Endothelial cell of umbilical vein (primary cell): ENCODE data around the gene CSMD2. TPM values are rescaled to one million over a fixed set of nuclear protein-coding genes. Genes with fewer than 3 reads are reported as not detected.

Experiments
- BruUV-seq: library from RNA; stranded (reverse); fragments of 400-500 nt; replicated peaks from 2 replicates; lab custom pipeline; 2021; lab: Mats Ljungman, UMichigan
- CTCF ChIA-PET: fragments of 300-600, 350-600 bp; sonication (Branson Sonifier 250); formaldehyde crosslinking; loops from one replicate; lab custom pipeline; 2021; ENCODE audit warnings: antibody characterized with exemption, inconsistent platforms; lab: Charles Lee
- POLR2A ChIA-PET: fragments of 300-600, 350-600 bp; sonication (Branson Sonifier 250); formaldehyde crosslinking; loops from one replicate; lab custom pipeline; 2021; ENCODE audit warnings: antibody characterized with exemption, inconsistent platforms; lab: Charles Lee
- DNase-seq: peaks from one replicate; pipeline ENCODE4 v3.0.0-alpha.2; 2011; ENCODE audit warnings: low read depth, low spot score
- FAIRE-seq: peaks from 2 replicates; lab custom pipeline; 2011; peaks lifted over from hg19 to GRCh38; lab: Jason Lieb, UNC
- H2AFZ ChIP-seq: 2 replicates; pipeline ENCODE4 v1.6.0; 2012; ENCODE audit warnings: low read depth, low read length, control low read depth, inconsistent platforms
- H3K27ac ChIP-seq: 2 replicates; pipeline ENCODE4 v1.5.1; 2011; ENCODE audit warnings: low read depth, mild to moderate bottlenecking, control low read depth, low read length, moderate library complexity; ENCODE audit not compliant: insufficient read depth
- H3K27me3 ChIP-seq, 2 experiments: 2 replicates each; pipeline versions ENCODE4 v1.6.0 to v1.6.1; 2011; ENCODE audit warnings: low read length in 2 of 2, mixed read lengths in 1 of 2; ENCODE audit not compliant: control insufficient read depth in 2 of 2, insufficient read depth in 2 of 2
- H3K36me3 ChIP-seq, 2 experiments: 2 replicates in 1 of 2; 3 replicates in 1 of 2; pipeline ENCODE4 v1.5.1; 2011; ENCODE audit warnings: low read length in 2 of 2, mild to moderate bottlenecking in 1 of 2, moderate library complexity in 1 of 2; ENCODE audit not compliant: control insufficient read depth in 2 of 2, insufficient read depth in 2 of 2; ENCODE audit errors: extremely low read depth in 1 of 2
- H3K4me1 ChIP-seq: 3 replicates; pipeline ENCODE4 v1.5.1; 2011; ENCODE audit warnings: mild to moderate bottlenecking, low read length; ENCODE audit not compliant: control insufficient read depth, insufficient read depth; ENCODE audit errors: extremely low read depth
- H3K4me2 ChIP-seq: 2 replicates; pipeline ENCODE4 v1.6.1; 2011; ENCODE audit warnings: low read length, control low read depth, mixed read lengths; ENCODE audit not compliant: insufficient read depth
- H3K4me3 ChIP-seq, 3 experiments: fragments of 200-600 bp in 1 of 3; sonication (generic), shearing (Covaris generic) in 1 of 3; replicated peaks in 1 of 3; 2 replicates each; pipeline ENCODE4 v1.5.1; 2011 to 2016; ENCODE audit warnings: control low read depth in 3 of 3, low read length in 3 of 3, mild to moderate bottlenecking in 2 of 3, inconsistent platforms in 1 of 3, low read depth in 1 of 3, moderate library complexity in 1 of 3; ENCODE audit not compliant: insufficient read depth in 1 of 3
- H3K79me2 ChIP-seq: 2 replicates; pipeline ENCODE4 v1.6.0; 2012; ENCODE audit warnings: low read length, inconsistent platforms; ENCODE audit not compliant: control insufficient read depth, insufficient read depth
- H3K9ac ChIP-seq: replicated peaks from 2 replicates; pipeline ENCODE3; 2011; ENCODE audit warnings: low read length, control low read depth; ENCODE audit not compliant: insufficient read depth; ENCODE audit errors: extremely low read depth
- H3K9me1 ChIP-seq: replicated peaks from 3 replicates; pipeline ENCODE4 v1.6.0; 2011; ENCODE audit warnings: mild to moderate bottlenecking, low read length; ENCODE audit not compliant: control insufficient read depth, insufficient read depth; ENCODE audit errors: extremely low read depth
- H3K9me3 ChIP-seq: replicated peaks from 2 replicates; pipeline ENCODE4 v1.5.1; 2012; ENCODE audit warnings: low read length, inconsistent platforms; ENCODE audit not compliant: control insufficient read depth, insufficient read depth
- H4K20me1 ChIP-seq: replicated peaks from 2 replicates; pipeline ENCODE3; 2011; ENCODE audit warnings: mild to moderate bottlenecking, low read length; ENCODE audit not compliant: control insufficient read depth, insufficient read depth; ENCODE audit errors: extremely low read depth
- CTCF ChIP-seq, 2 donors: IDR thresholded peaks; 1 replicate in 1 of 2; 2 replicates in 1 of 2; pipeline ENCODE4 v1.5.1; 2011; ENCODE audit warnings: low read length in 2 of 2, mild to moderate bottlenecking in 2 of 2, moderate library complexity in 2 of 2, control low read depth in 1 of 2, inconsistent platforms in 1 of 2, low read depth in 1 of 2; ENCODE audit not compliant: insufficient read depth in 1 of 2; ENCODE audit errors: extremely low read depth in 1 of 2
- EZH2 ChIP-seq: IDR thresholded peaks from 2 replicates; pipeline ENCODE4 v1.6.1; 2012; ENCODE audit warnings: borderline replicate concordance, low read depth, mild to moderate bottlenecking, moderate library complexity, low read length, inconsistent platforms; ENCODE audit not compliant: severe bottlenecking
- FOS ChIP-seq: IDR thresholded peaks from 2 replicates; pipeline ENCODE4 v1.6.1; 2011; ENCODE audit warnings: mild to moderate bottlenecking, low read length, moderate library complexity, borderline replicate concordance; ENCODE audit not compliant: insufficient read depth
- GATA2 ChIP-seq: IDR thresholded peaks from 2 replicates; pipeline ENCODE4 v1.7.0; 2011; ENCODE audit warnings: low read depth, mild to moderate bottlenecking, moderate library complexity, mixed read lengths, low read length; ENCODE audit not compliant: insufficient read length, insufficient read depth
- JUN ChIP-seq: IDR thresholded peaks from 2 replicates; pipeline ENCODE4 v1.6.1; 2011; ENCODE audit warnings: borderline replicate concordance, low read depth; ENCODE audit not compliant: insufficient read length, insufficient read depth
- MAX ChIP-seq: IDR thresholded peaks from 2 replicates; pipeline ENCODE4 v1.6.1; 2011; ENCODE audit not compliant: insufficient read depth, insufficient read length
- MYC ChIP-seq: IDR thresholded peaks from one replicate; pipeline ENCODE4 v1.6.1; 2011; ENCODE audit warnings: mild to moderate bottlenecking, low read depth, low read length
- POLR2A ChIP-seq: IDR thresholded peaks from 2 replicates; pipeline ENCODE4 v1.6.1; 2012; ENCODE audit warnings: low read depth, mild to moderate bottlenecking, control low read depth, low read length
- POLR2AphosphoS5 ChIP-seq: IDR thresholded peaks from 2 replicates; pipeline ENCODE4 v1.6.1; 2012; ENCODE audit warnings: low read depth, mild to moderate bottlenecking, control low read depth, low read length, moderate library complexity; ENCODE audit not compliant: insufficient read depth
- dilution Hi-C: fragments of 300-500 bp; cut with MboI; formaldehyde crosslinking; loops from one replicate; pipeline ENCODE4 v1.15.0; 2019; ENCODE audit warnings: low sequenced_read_pairs; ENCODE audit not compliant: extremely low pct_ligation_motif_present
- intact Hi-C: fragments of 100-400 bp; cut with micrococcal nuclease; formaldehyde crosslinking; loops from one replicate; pipeline ENCODE4 v1.10.0; 2022
- polyA plus RNA-seq, 4 experiments: library from polyadenylated mRNA; depleted of rRNA in 3 of 4; stranded (reverse) in 3 of 4; unstranded in 1 of 4; fragments of >200 nt; gene quantifications; 2 replicates each; pipeline versions ENCODE4 v1.2.1 to v1.2.3, GENCODE V29; 2011 to 2012; ENCODE audit warnings: missing spikeins in 1 of 4
- total RNA-seq: library from RNA; stranded (reverse); gene quantifications from 2 replicates; pipeline ENCODE4 v1.2.3, GENCODE V29; 2021

CSMD2 gene
- total and polyA plus RNA-seq, 2 donors (not counting 3 experiments of a cell fraction or from before 2014, with no cell fraction given) = under 0.01 TPM; not detected in 1

GRCh38 chr1:34140011-34140676 lies 24.9 kb downstream of the CSMD2 start:
- FAIRE-seq (no peak), DNase-seq (no peak)
- intact Hi-C loops = no loop called here
- Histone ChIP-seq H3K9ac (no peak overlapping the region), H4K20me1 (no peaks in the 10 kb centered on the region), H3K36me3 (no peaks in the 10 kb centered on the region), H3K4me1 (no peaks in the 10 kb centered on the region), H3K4me3 (no peak overlapping the region), H3K4me2 (no peak overlapping the region), H3K27ac (no peak overlapping the region), H3K79me2 (no peaks in the 10 kb centered on the region), H3K9me1 (no peaks in the 10 kb centered on the region), H2AFZ (no peak overlapping the region), H3K9me3 (peaks cover 2% of the 10 kb centered on the region), H3K27me3 (no peaks in the 10 kb centered on the region)
- ChIA-PET POLR2A (no interaction called here), CTCF (no interaction called here)
- BruUV-seq = no TSS peak
- dilution Hi-C loops = no loop called here
- TF ChIP-seq MYC = no peak
- TF ChIP-seq FOS = no peak
- TF ChIP-seq POLR2A = no peak
- TF ChIP-seq EZH2 = no peak
- TF ChIP-seq GATA2 = no peak
- TF ChIP-seq POLR2AphosphoS5 = no peak
- no peak for TF ChIP-seq MAX

GRCh38 chr1:34137411-34137810 lies 27.6 kb downstream of the CSMD2 start:
- ChIA-PET CTCF (no interaction called here), POLR2A (no interaction called here)
- no TSS peak for BruUV-seq

More at GRCh38 chr1:34137411-34137810, 27.6 kb downstream of the CSMD2 start:
- Histone ChIP-seq H2AFZ (no peak overlapping the region), H3K4me3 (no peak overlapping the region), H3K9me1 (no peaks in the 10 kb centered on the region), H3K36me3 (no peaks in the 10 kb centered on the region), H3K9me3 (no peaks in the 10 kb centered on the region), H3K27ac (no peak overlapping the region), H3K27me3 (no peaks in the 10 kb centered on the region), H3K79me2 (no peaks in the 10 kb centered on the region), H3K9ac (no peak overlapping the region), H3K4me1 (no peaks in the 10 kb centered on the region), H3K4me2 (no peak overlapping the region), H4K20me1 (no peaks in the 10 kb centered on the region)
- TF ChIP-seq CTCF (IDR thresholded peaks at IDR 0.05; ENCODE audit: extremely low read depth in 1 of 2, insufficient read depth in 1 of 2, low read depth in 1 of 2, low read length in 2 of 2) (no peak), EZH2 (no peak), MAX (no peak), FOS (no peak), GATA2 (no peak), POLR2A (no peak), POLR2AphosphoS5 (no peak), JUN (no peak), MYC (no peak)
- intact Hi-C loops = no loop called here
- no peak for DNase-seq
- no peak for FAIRE-seq
- dilution Hi-C loops = no loop called here
